ENCODE results near the gene POGZ. TPM values are rescaled to one million over a fixed set of nuclear protein-coding genes. Genes with fewer than 3 reads are reported as not detected.
A peak's percentile ranks its signal among the peaks of the same experiment; 100 is the strongest.

The POGZ gene, protein sequence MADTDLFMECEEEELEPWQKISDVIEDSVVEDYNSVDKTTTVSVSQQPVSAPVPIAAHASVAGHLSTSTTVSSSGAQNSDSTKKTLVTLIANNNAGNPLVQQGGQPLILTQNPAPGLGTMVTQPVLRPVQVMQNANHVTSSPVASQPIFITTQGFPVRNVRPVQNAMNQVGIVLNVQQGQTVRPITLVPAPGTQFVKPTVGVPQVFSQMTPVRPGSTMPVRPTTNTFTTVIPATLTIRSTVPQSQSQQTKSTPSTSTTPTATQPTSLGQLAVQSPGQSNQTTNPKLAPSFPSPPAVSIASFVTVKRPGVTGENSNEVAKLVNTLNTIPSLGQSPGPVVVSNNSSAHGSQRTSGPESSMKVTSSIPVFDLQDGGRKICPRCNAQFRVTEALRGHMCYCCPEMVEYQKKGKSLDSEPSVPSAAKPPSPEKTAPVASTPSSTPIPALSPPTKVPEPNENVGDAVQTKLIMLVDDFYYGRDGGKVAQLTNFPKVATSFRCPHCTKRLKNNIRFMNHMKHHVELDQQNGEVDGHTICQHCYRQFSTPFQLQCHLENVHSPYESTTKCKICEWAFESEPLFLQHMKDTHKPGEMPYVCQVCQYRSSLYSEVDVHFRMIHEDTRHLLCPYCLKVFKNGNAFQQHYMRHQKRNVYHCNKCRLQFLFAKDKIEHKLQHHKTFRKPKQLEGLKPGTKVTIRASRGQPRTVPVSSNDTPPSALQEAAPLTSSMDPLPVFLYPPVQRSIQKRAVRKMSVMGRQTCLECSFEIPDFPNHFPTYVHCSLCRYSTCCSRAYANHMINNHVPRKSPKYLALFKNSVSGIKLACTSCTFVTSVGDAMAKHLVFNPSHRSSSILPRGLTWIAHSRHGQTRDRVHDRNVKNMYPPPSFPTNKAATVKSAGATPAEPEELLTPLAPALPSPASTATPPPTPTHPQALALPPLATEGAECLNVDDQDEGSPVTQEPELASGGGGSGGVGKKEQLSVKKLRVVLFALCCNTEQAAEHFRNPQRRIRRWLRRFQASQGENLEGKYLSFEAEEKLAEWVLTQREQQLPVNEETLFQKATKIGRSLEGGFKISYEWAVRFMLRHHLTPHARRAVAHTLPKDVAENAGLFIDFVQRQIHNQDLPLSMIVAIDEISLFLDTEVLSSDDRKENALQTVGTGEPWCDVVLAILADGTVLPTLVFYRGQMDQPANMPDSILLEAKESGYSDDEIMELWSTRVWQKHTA (N-terminal part only)
- total RNA-seq (2021; fragmentation: NEBNext Ultra II Directional; extraction: Animal tissue kit (Norgen Biotek cat#: 25700)): 10 to 100 TPM; 34.9 to 40.3 (median 37.9) TPM
- long read RNA-seq, partial matches to known transcripts: 0 of 8 reads
- long read RNA-seq, other reads (novel, unspliced or antisense): 7 of 8 reads

DNA sequence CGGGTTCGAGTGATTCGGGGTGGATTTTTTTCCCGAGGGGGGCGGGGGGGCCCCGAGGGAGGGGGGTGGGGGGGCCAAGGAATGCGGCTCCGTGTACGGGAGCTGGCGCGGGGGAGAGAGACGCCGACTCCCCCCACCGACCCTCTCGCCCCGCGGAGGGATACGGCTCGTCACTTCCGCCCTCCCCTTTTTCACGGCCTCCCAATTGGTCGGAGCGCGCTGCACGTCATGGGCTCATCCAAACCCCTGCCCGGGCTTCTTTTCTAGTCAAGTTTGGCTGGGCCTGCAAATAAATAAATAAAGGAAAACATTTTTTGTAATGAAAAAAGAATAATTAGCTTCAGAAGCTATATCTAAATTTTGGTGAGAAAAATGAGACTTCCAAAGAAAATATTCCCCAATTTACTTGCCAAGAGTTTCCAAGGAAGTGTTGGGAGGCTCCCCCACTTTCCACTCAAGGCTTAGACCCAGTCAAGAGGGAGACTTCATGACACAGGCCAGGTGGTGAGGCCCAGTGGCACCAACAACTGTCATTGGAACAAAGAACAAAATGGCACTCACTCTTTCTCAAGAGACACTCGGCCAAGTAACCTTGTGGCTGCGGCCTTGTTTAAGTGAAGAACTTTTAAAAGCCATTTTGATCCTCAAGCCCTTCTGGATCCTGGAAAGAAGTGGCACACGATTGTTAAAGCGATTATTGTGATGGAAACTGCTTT is at the start of gene POGZ:
POGZ (minus strand) TSS at position 164 of the 716 bp plus-strand sequence. CDS start 17,290 bp downstream, outside the sequence.
- no peaks in the 10 kb centered on the region for H3K9me3 Mint-ChIP-seq
- peaks cover 5% of the 10 kb centered on the region; the same call in 1 of the 2 replicates for H3K36me3 Mint-ChIP-seq (ENCODE audit: low read depth)
- peaks cover 13% of the 10 kb centered on the region for H3K27me3 Mint-ChIP-seq (ENCODE audit: insufficient read depth)
- peaks cover 18% of the 10 kb centered on the region for H3K4me1 Mint-ChIP-seq (ENCODE audit: low read depth)
- DNase-seq: peak; percentile 97
- TF ChIP-seq CTCF (IDR thresholded peaks at IDR 0.05): no peak
- peak within 1 kb of the TSS; percentile 78 for H3K27ac Mint-ChIP-seq
- peak within 1 kb of the TSS; percentile 89 for H3K4me3 Mint-ChIP-seq

- no peak overlapping the region for H3K27ac Mint-ChIP-seq
- H3K9me3 Mint-ChIP-seq: no peaks in the 10 kb centered on the region
- no peak for TF ChIP-seq CTCF (IDR thresholded peaks at IDR 0.05)
- no peak overlapping the region for H3K4me3 Mint-ChIP-seq
- H3K27me3 Mint-ChIP-seq (ENCODE audit: insufficient read depth): peaks cover 28% of the 10 kb centered on the region
- H3K36me3 Mint-ChIP-seq (ENCODE audit: low read depth): no peaks in the 10 kb centered on the region
- peaks cover 25% of the 10 kb centered on the region for H3K4me1 Mint-ChIP-seq (ENCODE audit: low read depth)
- no peak for DNase-seq
These were observed 49.5 kb upstream of the POGZ start for GRCh38 chr1:151508833-151509232.

DNA sequence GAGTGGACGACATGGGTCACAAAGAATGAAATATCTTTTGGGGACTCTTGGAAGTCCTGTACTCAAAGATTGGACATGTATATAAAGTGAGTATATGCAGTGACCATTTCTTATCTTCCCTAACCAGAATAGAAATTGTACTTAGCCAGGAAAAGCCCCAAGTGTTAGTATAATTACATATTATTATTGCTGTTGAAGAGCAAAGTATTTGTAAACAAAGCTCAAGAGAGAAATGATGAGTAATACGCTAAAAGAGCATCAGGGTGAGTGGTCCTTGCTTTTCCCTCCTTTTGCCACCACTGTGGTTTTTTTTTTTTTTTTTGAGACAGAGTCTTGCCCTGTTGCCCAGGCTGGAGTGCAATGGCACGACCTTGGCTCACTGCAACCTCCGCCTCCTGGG is 45.5 kb upstream of the POGZ start:
- H3K36me3 Mint-ChIP-seq (ENCODE audit: low read depth): no peaks in the 10 kb centered on the region
- H3K9me3 Mint-ChIP-seq: no peaks in the 10 kb centered on the region
- peaks cover 6% of the 10 kb centered on the region for H3K4me1 Mint-ChIP-seq (ENCODE audit: low read depth)
- H3K27me3 Mint-ChIP-seq (ENCODE audit: insufficient read depth): peaks cover 25% of the 10 kb centered on the region
- no peak for DNase-seq
- TF ChIP-seq CTCF (IDR thresholded peaks at IDR 0.05): no peak
- no peak overlapping the region for H3K27ac Mint-ChIP-seq
- no peak overlapping the region for H3K4me3 Mint-ChIP-seq

DNA sequence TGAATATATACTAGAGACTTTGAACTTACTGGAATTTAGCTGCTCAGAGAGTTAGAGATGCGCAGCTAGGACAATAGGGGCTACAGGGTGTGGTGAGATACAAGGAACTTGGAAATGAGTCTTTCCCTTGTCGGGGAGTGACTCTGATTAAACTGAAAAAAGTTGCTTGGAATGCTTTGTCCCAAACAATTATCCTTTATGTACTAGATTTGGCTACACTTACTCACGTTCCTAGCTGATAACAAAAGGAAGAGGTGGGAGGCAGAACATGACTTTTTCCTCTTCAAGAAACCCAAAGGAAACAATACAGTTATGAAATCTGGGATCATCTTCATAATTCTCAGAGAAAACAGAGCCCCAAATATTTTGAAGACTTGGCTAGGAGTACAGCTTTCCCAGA is 45.0 kb upstream of the POGZ start:
- Mint-ChIP-seq H3K4me1 (ENCODE audit: low read depth) (peaks cover 6% of the 10 kb centered on the region), H3K27me3 (ENCODE audit: insufficient read depth) (peaks cover 29% of the 10 kb centered on the region), H3K27ac (no peak overlapping the region), H3K36me3 (ENCODE audit: low read depth) (no peaks in the 10 kb centered on the region), H3K4me3 (no peak overlapping the region), H3K9me3 (no peaks in the 10 kb centered on the region)
- DNase-seq: no peak
- TF ChIP-seq CTCF (IDR thresholded peaks at IDR 0.05): no peak

Data from HFFc6 (cell line).